Gastrocnemius medialis (tissue), 4 donors: ENCODE measurements around the gene CTIF. TPM values are rescaled to one million over a fixed set of nuclear protein-coding genes. Genes with fewer than 3 reads are reported as not detected.
A peak's percentile ranks its signal among the peaks of the same experiment; 100 is the strongest.

Source experiments
- ATAC-seq, 2 donors: fragments of 150-250 bp; one replicate each; pipeline ENCODE4 v1.9.1; 2016
- DNase-seq, 2 donors: peaks; one replicate each; pipeline ENCODE4 v3.0.0-alpha.2; 2019
- H3K27ac ChIP-seq, 4 donors: fragments of 200-600 bp; sonication (generic); 1 replicate in 1 of 4; 2 replicates in 3 of 4; pipeline ENCODE4 v1.5.1; 2016 to 2018; ENCODE audit warnings: mild to moderate bottlenecking in 2 of 4, moderate library complexity in 1 of 4
- H3K27me3 ChIP-seq, 3 donors: fragments of 200-600 bp; sonication (generic) in 2 of 3; 1 replicate in 1 of 3; 2 replicates in 2 of 3; pipeline versions ENCODE4 v1.5.1 to v1.6.0; 2016 to 2019; ENCODE audit warnings: mild to moderate bottlenecking in 1 of 3, moderate library complexity in 1 of 3
- H3K36me3 ChIP-seq, 2 donors: fragments of 200-600 bp; sonication (generic) in 1 of 2; one replicate each; pipeline ENCODE4 v1.5.1; 2017 to 2018
- H3K4me1 ChIP-seq, 2 donors: fragments of 200-600 bp; sonication (generic) in 1 of 2; one replicate each; pipeline ENCODE4 v1.5.1; 2016 to 2017; ENCODE audit warnings: mild to moderate bottlenecking in 2 of 2
- H3K4me3 ChIP-seq, 4 donors: fragments of 200-600 bp; sonication (generic) in 3 of 4; 1 replicate in 1 of 4; 2 replicates in 3 of 4; pipeline ENCODE4 v1.5.1; 2016 to 2019; ENCODE audit warnings: mild to moderate bottlenecking in 2 of 4
- H3K9me3 ChIP-seq, 3 donors: fragments of 200-600 bp; sonication (generic) in 2 of 3; 1 replicate in 1 of 3; 2 replicates in 2 of 3; pipeline ENCODE4 v1.5.1; 2016 to 2019
- CTCF ChIP-seq, 5 experiments: fragments of 450-650 bp in 3 of 5; fragments of 200-600 bp in 2 of 5; sonication (generic) in 2 of 5; IDR thresholded peaks in 4 of 5; conservative IDR thresholded peaks in 1 of 5; 1 replicate in 4 of 5; 2 replicates in 1 of 5; pipeline ENCODE4 v1.5.1; 2016 to 2019; ENCODE audit warnings: antibody characterized with exemption in 5 of 5, mild to moderate bottlenecking in 3 of 5, moderate library complexity in 3 of 5
- POLR2A ChIP-seq, 2 donors: fragments of 450-650 bp; IDR thresholded peaks; one replicate each; pipeline ENCODE4 v1.6.1; 2017; ENCODE audit warnings: antibody characterized with exemption in 2 of 2, mild to moderate bottlenecking in 2 of 2, moderate library complexity in 2 of 2
- in situ Hi-C, 4 donors: fragments of 200-750 bp; cut with MboI; loops; one replicate each; pipeline versions ENCODE4 v1.15.0 to v1.8.0; 2017; ENCODE audit warnings: low sequenced_read_pairs in 4 of 4
- intact Hi-C: fragments of 100-400 bp; cut with DNase I; formaldehyde crosslinking; loops from one replicate; pipeline ENCODE4 v1.15.1; 2023; ENCODE audit warnings: low total_unique reads
- total RNA-seq, 4 donors: library from RNA; depleted of rRNA; stranded (reverse); fragments of >200 nt; gene quantifications; one replicate each; pipeline versions ENCODE4 v1.1.0 to v1.2.3, GENCODE V29; 2016

The CTIF gene
- total RNA-seq, 4 donors from 2014 or later, result 20.2 to 35.4 (median 23.1) TPM

GRCh38 chr18:48597671-48598070, 58.8 kb downstream of the CTIF start:
- TF ChIP-seq CTCF (IDR thresholded peaks at IDR 0.05 in 4 of 5, conservative IDR thresholded peaks at IDR 0.05 in 1 of 5) (no peak), POLR2A (IDR thresholded peaks at IDR 0.05) (no peak)
- intact Hi-C loops, result no loop called here
- no peak overlapping the region for H3K4me3 ChIP-seq
- H3K36me3 ChIP-seq, result no peaks in the 10 kb centered on the region
- no peaks in the 10 kb centered on the region for H3K27me3 ChIP-seq
- in situ Hi-C loops, result no loop called here
- DNase-seq (no peak), ATAC-seq (no peak)
- no peaks in the 10 kb centered on the region for H3K9me3 ChIP-seq
- H3K4me1 ChIP-seq, result peaks cover 46 to 56% of the 10 kb centered on the region in 2 donors
- H3K27ac ChIP-seq, result no peak overlapping the region

- Histone ChIP-seq H3K4me1 (peaks cover 40 to 48% of the 10 kb centered on the region in 2 donors), H3K27ac (no peak overlapping the region), H3K27me3 (no peaks in the 10 kb centered on the region), H3K4me3 (no peak overlapping the region), H3K36me3 (no peaks in the 10 kb centered on the region), H3K9me3 (no peaks in the 10 kb centered on the region)
- no peak for TF ChIP-seq POLR2A (IDR thresholded peaks at IDR 0.05)
- TF ChIP-seq CTCF (IDR thresholded peaks at IDR 0.05 in 4 of 5, conservative IDR thresholded peaks at IDR 0.05 in 1 of 5), result no peak
- DNase-seq (no peak), ATAC-seq (no peak)
- in situ Hi-C loops, result no loop called here
- intact Hi-C loops, result no loop called here
Observed at GRCh38 chr18:48599391-48599790, 60.6 kb downstream of the CTIF start.

GRCh38 chr18:48600046-48600445, 61.2 kb downstream of the CTIF start:
- no peak for ATAC-seq

GRCh38 chr18:48600456-48601090, 61.7 kb downstream of the CTIF start:
- no peak overlapping the region for H3K4me3 ChIP-seq
- intact Hi-C loops, result loop anchor here (5.0 kb wide), 2 partner anchors 53 to 62 kb away; no protein-coding TSS in a partner anchor
- in situ Hi-C loops, result no loop called here
- no peaks in the 10 kb centered on the region for H3K9me3 ChIP-seq
- H3K27ac ChIP-seq, result peak overlapping the region in 3 of 4 donors; percentile 11 to 61 (median 45)
- no peak for TF ChIP-seq POLR2A (IDR thresholded peaks at IDR 0.05)
- no peak for TF ChIP-seq CTCF (IDR thresholded peaks at IDR 0.05 in 4 of 5, conservative IDR thresholded peaks at IDR 0.05 in 1 of 5)
- H3K4me1 ChIP-seq, result peaks cover 35 to 39% of the 10 kb centered on the region in 2 donors
- H3K36me3 ChIP-seq, result no peaks in the 10 kb centered on the region
- H3K27me3 ChIP-seq, result no peaks in the 10 kb centered on the region
- peak; percentile 26 to 50 for DNase-seq
- ATAC-seq, result peak; percentile 92 to 97

More at GRCh38 chr18:48600046-48600445, 61.2 kb downstream of the CTIF start:
- H3K27me3 ChIP-seq, result no peaks in the 10 kb centered on the region
- TF ChIP-seq CTCF (IDR thresholded peaks at IDR 0.05 in 4 of 5, conservative IDR thresholded peaks at IDR 0.05 in 1 of 5), result no peak
- TF ChIP-seq POLR2A (IDR thresholded peaks at IDR 0.05), result no peak
- H3K36me3 ChIP-seq, result no peaks in the 10 kb centered on the region
- DNase-seq, result no peak
- peak overlapping the region in 1 of 4 donors; percentile 61 for H3K27ac ChIP-seq
- H3K9me3 ChIP-seq, result no peaks in the 10 kb centered on the region
- in situ Hi-C loops (no loop called here), intact Hi-C loops (loop anchor here (5.0 kb wide), 2 partner anchors 53 to 62 kb away; no protein-coding TSS in a partner anchor)
- H3K4me1 ChIP-seq, result peaks cover 35 to 41% of the 10 kb centered on the region in 2 donors
- no peak overlapping the region for H3K4me3 ChIP-seq
